HG03565 (cell line): ENCODE data around the gene NIF3L1.
A peak's percentile ranks its signal among the peaks of the same experiment; 100 is the strongest.

Source experiments
- ATAC-seq: cut with Tn5 transposase; IDR thresholded peaks from one replicate; pipeline ENCODE4 v1.9.1; 2021; ENCODE audit warnings: mild to moderate bottlenecking, moderate library complexity; ENCODE audit not compliant: unreplicated experiment

NIF3L1 gene, protein sequence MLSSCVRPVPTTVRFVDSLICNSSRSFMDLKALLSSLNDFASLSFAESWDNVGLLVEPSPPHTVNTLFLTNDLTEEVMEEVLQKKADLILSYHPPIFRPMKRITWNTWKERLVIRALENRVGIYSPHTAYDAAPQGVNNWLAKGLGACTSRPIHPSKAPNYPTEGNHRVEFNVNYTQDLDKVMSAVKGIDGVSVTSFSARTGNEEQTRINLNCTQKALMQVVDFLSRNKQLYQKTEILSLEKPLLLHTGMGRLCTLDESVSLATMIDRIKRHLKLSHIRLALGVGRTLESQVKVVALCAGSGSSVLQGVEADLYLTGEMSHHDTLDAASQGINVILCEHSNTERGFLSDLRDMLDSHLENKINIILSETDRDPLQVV

DNA sequence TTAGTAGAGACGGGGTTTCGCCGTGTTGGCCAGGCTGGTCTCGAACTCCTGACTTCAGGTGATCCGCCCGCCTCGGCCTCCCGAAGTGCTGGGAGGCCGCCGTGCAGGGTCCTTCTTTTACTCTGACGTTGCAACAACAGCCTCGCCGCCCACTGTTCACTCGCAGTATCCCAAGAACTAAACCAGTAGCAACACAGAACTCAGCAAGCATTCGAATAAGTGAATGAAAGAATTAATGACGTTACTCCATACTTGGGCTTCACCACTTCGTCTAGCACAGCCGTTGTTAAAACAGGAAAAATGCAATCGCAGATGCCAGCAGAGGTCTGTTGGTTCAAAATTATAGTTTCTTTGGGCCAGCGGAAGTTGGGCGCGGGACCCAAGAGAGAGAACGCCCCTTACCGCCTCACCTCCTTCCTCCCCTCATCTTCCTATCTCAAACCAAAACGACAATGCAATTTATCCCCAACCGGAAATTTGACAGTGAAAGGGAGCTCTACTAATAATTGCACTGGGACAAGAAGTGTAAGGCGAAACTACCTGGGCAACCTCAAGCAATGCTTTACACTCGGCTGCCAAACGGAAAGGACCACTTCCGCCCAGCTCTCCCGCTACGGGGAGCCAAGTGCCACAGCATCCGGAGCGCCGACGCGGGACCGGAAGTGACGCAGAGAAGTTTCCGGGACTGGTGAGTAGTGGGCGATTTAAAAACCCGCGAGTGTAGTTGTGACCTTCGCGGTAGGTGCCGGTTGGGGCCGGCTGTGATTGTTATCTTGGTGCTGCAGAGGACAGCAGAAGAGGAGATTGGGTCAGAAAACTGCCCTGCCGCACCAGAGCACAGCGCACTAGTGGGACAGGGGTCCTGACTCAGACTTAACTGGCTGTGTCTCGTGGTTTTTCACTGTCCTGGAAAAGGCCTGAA lies at the start of gene NIF3L1, which contains the start of gene PPIL3:
TSS of gene NIF3L1 (plus strand) at position 668 of the 922 bp plus-strand sequence. CDS start 2,573 bp downstream, outside the sequence.
TSS of gene PPIL3 (minus strand) at position 374 of the 922 bp plus-strand sequence. CDS start 1,462 bp downstream, outside the sequence.
- ATAC-seq = peak; percentile 78

DNA sequence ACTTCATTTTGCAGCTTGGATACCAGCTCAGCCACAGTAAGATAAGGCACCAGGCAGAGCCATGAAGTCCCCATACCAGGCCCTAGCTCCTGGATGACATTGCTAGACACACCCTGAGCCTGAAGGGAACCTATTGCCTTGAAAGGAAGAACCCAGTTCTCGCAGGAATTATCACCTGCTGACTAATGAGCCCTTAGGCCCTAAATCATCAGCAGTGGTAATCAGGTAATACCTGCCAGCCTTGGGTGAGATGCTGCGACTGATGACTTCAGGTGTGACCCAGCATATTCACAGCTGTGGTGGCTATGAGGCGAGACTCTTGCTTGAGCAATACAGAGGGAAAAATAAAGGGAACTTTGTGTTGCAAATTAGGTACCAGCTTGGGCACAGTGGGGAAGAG lies 49.7 kb upstream of the NIF3L1 start:
- no peak for ATAC-seq

DNA sequence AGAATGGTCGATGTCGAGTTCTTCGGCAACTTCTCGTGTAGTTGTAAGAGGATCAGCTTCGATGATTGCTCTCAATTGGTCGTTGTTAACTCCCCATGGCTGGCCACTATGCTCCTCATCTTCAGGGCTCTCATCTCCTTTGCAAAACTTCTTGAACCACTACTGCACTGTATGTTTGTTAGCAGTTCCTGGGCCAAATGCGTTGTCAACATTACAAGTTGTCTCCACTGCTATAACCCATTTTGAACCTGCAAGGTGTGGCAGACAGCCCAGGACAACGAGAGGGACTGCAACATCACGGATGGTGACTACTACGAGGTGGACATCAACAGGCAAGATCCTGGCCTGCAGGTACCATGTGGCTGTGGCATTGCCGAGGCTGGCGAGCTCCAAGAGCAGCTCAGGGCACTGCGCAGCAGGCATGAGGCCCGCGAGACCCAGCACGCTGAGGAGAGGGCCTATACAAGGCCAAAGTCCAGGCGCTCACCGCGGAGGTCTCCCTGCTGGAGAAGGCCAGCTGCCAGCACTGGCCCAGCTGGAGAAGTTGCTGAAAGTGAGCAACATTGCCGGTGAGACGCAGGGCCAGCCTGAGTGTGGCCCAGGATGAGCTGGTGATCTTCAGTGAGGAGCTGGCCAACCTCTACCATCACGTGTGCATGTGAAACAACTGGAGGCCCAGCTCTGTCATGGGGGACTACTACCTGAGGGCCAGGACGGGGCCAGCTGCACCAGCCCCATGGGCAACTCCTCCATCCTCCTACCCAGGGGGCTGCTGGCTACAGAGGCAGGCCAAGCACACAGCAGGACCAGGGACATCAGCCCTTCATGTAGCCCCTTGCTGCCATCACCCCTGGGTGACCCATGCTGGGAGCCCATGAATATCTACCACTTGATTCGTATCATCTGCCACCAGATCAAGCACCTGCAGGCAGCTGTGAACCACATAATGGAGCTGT lies 44.9 kb upstream of the NIF3L1 start:
- ATAC-seq = no peak

DNA sequence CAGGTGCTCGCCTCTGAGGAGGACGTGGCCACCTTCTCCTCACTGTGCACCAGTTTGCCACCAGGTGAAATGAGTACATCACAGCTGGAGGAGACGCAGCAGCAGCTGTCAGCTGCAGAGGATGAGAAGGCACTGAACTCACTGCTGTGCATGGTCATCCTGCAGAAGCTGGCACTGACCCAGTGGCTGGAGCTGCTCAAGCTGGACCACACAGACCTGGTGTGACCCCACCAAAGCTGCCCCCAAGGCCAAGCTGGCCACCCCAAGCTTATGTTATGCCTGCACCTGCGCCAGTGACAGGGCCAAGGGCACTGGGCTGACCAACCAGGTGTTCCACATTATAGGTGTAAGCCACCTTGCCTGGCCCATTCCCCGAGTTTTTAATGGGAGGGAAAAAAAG lies 44.0 kb upstream of the NIF3L1 start:
- ATAC-seq = no peak

DNA sequence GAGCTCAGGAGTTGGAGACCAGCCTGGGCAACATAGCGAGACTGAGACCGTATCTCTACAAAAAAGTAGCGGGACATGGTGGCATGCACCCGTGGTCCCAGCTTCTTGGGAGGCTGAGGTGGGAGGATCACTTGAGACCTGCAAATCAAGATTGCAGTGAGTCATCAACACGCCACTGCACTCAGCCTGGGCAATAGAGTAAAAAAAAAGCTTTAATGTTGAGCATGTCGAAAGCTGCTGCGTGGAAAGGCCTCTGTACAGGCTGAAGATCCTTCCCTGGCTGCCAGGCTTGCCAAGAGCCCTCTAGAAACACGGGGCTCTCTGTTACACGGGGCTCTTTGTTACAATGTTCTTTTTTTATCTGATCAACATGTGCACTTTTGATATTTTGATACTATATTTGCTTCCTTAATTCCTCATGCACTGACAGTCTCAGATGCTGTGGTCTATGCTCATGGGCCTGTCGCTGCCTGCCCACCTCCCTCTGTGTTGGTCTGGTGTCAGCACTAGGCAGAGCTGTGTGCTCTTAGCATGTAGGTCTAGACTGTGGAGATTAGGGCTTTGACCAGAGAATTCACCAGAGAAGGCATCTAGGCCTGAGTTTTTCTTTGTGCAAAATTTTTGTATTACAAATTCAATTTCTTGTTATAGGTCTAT lies 43.4 kb upstream of the NIF3L1 start:
- no peak for ATAC-seq

DNA sequence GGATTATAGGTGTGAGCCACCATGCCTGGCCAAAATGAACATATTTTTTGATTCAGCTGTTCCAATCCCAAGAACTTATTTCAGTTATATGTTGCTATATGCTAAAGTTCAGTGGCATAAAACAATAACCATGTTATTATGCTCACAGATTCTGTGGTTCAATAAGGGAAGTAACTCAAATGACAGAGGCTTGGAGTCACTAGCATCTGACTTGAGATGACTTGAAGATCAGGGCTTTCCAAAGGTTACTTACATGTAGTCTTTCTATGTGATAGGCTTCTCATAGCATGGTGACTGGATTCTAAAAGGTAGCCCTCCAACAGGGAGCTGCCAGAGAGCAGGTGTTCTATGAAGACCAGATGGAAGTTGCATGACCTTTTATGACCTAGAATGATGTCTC lies 41.9 kb upstream of the NIF3L1 start:
- no peak for ATAC-seq

DNA sequence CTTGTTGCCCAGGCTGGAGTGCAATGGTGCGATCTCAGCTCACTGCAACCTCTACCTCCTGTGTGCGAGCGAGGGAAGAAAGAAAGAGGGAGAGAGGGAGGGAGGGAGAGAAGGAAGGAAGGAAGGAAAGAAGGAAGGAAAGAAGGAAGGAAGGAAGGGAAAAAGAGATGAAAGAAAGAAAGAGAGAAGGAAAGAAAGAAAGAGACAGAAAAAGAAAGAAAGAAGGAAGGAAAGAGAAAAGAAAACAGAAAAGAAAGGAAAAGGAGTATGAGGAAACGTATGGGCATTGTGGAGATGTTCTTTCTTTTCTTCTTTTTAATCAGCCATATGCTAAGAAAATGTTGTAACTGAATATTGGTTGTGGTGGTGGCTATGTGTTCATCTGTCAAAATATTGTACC lies 41.2 kb upstream of the NIF3L1 start:
- ATAC-seq = no peak

DNA sequence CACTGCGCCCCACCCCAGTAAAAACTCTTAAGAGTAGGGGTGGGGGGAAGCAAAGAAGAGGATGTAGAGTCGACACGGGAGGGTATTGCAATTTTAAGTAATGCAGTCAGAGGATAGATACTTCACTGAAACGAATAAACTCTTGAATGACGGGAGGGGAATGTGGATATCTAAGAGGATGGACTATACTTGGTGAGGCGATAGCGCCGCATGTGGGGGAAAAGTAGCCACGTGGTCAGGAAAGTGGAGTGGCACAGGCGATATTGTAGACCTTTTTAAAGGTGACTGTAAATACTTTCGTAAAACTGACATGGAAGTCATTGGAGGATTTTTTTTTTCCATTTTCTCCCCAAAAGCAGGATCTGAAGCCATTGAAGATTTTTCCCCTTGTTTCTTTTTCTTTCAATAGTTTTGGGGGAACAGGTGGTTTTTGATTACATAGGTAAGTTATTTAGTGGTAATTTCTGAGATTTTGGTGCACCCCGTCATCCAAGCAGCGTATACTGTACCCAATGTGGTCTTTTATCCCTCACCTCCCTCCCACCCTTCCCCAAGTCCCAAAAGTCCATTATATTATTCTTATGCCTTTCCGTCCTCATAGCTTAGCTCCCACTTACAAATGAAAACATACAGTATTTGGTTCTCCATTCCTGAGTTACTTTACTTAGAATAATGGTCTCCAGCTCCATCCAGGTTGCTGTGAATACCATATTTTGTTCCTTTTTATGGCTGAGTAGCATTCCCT lies 38.5 kb upstream of the NIF3L1 start:
- no peak for ATAC-seq

DNA sequence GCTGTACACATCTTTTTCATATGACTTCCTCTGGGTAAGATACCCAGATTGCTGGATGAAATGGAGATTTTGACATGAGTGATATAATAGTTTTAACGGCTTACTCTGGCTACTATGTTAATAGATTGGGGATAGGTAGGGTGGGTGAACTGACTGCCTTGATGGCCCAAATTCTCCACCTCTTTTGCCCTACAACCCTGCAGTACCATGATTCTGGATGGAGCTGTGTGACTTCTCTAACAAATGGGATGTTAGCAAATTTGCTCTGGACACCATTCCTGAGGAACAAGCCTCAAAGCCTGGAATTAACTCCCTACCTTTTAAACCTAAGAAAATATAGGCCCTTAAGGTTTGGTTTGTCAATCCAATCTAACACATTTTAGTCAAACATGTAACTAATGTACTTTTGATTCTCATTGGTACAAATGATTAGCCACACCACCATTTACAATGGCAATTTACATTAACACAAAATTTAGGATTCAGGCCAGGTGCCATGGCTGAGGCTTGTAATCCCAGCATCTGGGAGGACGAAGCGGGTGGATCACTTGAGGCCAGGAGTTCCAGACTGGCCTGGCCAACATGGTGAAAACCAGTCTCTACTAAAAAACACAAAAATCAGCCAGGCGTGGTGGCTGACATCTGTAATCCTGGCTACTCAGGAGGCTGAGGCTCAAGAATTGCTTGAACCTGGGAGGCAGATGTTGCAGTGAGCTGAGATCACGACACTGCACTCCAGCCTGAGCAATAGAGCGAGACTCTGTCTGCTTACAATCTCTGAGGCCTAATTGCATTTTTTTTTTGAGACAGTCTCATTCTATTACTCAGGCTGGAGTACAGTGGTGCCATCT lies 37.5 kb upstream of the NIF3L1 start:
- ATAC-seq = no peak

DNA sequence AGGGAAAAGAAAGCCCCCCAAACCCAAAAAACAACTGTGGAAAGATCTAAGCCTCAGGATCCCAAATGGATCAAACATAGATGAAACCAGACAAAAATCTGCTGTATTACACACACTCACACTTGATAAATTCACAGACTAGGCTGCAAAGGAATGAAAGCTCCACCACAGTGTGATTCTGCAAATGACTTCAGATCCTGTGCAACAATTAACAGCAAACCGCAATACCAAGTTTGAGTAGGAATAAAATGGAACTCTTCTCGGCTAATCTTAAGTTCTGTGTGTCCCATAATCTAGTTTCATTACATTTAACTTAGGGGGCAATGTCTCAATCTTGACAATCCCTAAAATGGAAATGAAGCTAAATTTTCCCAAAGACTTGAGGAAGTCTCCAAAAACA lies 36.6 kb upstream of the NIF3L1 start:
- ATAC-seq = no peak

DNA sequence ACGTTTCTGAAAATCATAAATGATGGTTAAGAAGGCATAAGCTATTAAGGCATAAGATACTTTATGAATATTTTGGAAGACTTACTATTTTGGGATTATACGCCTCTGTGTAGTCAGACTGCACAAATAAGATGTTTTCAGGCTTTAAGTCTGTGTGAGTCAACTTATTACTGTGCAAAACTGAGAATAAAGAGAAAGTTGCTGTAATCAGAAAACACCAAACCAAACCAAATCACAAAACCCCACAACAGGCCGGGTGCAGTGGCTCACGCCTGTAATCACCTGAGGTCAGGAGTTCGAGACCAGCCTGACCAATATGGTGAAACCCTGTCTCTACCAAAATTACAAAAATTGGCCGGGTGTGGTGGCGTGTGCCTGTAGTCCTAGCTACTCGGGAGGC lies 32.4 kb upstream of the NIF3L1 start:
- ATAC-seq = no peak

DNA sequence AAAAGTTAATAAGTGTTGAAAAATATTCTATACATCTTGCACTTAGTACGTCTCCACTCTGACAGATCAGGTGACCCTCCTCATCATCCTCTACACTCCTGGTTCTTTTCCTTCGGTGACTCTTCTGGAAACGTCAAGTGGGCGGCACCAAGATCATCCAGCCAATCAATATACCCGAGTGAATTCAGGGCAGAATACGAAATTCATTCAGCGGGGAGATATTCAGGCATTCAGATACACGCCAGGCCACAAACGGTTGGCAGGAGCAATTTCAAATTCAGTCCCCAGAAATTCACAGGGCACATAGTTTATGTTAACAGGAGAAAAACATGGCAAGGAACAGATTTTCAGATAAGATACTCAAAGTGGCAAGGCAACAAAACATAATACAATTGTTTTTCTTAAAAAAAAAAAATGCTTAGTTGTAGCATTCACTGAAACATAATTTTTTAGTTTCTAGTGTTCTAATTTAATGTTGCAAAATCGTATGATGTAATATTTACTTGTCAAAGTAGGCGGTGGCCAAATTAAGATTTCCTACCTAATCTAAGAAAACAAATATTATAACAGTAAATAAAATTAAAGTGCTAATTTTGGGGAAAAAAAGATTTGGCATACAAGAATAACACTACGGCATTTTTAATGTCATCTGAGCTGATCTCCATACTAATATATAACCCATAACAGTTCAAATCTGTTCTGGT lies 28.9 kb upstream of the NIF3L1 start:
- no peak for ATAC-seq

DNA sequence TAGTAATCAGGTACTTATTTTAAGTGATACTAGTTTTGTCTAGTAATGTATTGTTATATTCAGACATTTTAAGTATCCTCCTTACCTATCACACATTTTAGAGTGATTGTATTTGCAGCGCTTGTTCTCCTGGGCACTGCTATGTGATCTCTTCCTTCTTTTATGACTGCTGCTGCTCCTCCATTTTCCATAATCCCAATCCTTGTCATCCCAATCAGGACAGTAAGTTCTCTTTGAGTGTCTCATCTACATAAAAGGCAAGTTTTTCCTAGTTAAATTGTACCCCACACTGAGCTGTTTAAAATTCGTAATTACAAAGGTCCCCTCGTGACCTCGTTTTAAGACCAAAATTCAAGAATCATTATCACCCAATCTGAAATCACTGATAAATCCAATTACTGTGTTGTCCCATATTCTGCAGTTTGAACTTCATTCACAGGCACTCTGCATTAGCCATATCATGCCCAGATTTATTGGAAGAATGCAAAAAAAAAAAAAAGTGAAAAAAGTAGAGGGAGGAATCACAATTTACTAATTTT lies 27.5 kb upstream of the NIF3L1 start:
- ATAC-seq = no peak

DNA sequence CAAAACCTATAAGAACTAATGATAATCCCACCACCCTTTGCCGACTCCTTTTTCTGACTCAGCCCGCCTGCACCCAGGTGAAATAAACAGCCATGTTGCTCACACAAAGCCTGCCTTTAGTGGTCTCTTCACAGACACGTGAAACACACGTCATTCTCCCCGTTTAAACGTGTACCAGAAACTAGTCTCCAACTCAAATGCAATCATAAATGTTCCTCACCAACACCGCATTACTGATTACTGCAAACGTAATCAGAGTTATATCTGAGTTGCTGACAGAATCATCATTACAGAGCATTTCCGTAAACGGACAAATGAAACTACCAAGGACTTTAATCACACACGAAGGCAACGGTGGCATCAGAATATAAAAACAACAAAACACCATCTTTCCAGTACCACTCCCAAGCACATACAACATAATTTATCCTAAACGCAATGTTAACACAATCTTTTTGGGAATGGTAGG lies 26.6 kb upstream of the NIF3L1 start:
- no peak for ATAC-seq

DNA sequence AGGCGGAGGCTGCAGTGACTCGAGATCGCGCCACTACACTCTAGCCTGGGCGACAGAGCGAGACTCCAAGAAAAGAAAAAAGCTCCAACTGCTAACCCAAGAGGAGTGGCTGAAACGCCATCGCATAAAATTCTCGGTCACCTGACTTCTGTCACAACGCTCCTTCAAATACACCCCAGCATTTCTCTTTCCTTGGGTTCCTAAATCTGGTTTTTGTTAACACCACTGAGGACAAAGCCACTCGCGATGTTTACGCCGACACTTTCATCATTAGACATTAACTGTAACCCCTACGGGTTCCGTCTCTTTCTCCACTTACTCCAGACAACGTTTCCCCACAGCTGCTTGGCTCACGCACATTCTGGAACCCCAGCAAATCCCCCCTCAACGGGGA lies 25.4 kb upstream of the NIF3L1 start:
- no peak for ATAC-seq

DNA sequence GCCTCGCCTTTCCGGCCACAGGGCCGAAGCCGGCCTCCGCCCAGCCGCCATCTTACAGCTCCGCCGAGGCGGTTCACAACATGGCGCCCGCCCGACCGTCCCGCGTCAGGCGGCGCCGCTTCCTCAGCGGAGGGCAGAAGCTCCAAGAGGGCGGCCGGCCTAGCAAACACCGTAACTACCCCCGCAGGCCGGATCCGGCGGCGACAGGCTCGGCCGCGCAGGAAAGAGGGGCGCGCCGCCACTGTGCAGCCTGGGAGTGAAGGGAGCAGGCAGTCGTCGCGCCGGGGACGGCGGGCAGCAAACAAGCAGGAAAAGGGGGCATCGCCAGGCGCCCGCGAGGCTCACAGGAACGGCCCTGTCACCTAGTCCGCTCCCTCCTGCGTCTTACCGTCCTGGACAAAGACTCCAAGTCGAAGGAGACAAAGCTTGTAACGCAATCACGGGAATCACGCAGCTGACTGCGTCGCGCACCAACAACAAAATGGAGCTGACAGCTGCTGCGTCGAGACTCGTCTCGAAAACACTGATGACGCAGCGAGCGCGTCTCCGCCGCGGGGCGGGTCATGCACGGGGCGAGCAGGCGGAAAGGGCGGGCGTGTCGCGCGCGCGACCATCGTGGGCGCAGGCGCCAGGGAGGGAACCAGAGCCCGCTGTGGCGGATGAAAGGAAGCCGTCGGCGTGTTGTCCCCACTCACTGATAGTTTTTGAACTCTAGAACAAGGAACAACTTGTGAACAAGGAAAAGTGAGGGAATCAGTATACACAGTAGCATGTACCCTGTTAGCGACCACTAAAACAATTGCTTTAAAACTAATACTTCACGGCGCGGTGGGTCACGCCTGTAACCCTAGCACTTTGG lies 24.8 kb upstream of the NIF3L1 start, which contains the start of gene CLK1:
TSS of gene CLK1 (minus strand) at position 483 of the 859 bp plus-strand sequence. CDS start 2,796 bp downstream, outside the sequence.
- peak; percentile 79 for ATAC-seq
